ENCODE results near the gene POU2F3. TPM values are rescaled to one million over a fixed set of nuclear protein-coding genes. Genes with fewer than 3 reads are reported as not detected.

The POU2F3 gene
- total RNA-seq: 0.05 TPM in 1 of 2 replicates, not detected in the other

- no peak for DNase-seq (ENCODE audit: low read depth)
These were observed at the start of gene POU2F3 for GRCh38 chr11:120239713-120240640. Gene POU2F3 (plus strand): TSS chr11:120240140. CDS start chr11:120240344, 204 bp downstream.

GRCh38 chr11:120191058-120191457, 48.9 kb upstream of the POU2F3 start:
- DNase-seq (ENCODE audit: low read depth): no peak

- no peak for DNase-seq (ENCODE audit: low read depth)
These were observed 46.9 kb upstream of the POU2F3 start for GRCh38 chr11:120192831-120193625.

GRCh38 chr11:120194166-120194565, 45.8 kb upstream of the POU2F3 start:
- no peak for DNase-seq (ENCODE audit: low read depth)

GRCh38 chr11:120195601-120196320, 44.2 kb upstream of the POU2F3 start:
- DNase-seq (ENCODE audit: low read depth): no peak

- no peak for DNase-seq (ENCODE audit: low read depth)
These were observed 43.1 kb upstream of the POU2F3 start for GRCh38 chr11:120196826-120197225.

GRCh38 chr11:120197251-120197891, 42.6 kb upstream of the POU2F3 start:
- DNase-seq (ENCODE audit: low read depth): no peak

- DNase-seq (ENCODE audit: low read depth): no peak
These were observed 42.0 kb upstream of the POU2F3 start for GRCh38 chr11:120197977-120198376.

GRCh38 chr11:120198403-120198786, 41.5 kb upstream of the POU2F3 start:
- no peak for DNase-seq (ENCODE audit: low read depth)

GRCh38 chr11:120198787-120199469, 41.0 kb upstream of the POU2F3 start:
- DNase-seq (ENCODE audit: low read depth): no peak

- DNase-seq (ENCODE audit: low read depth): no peak
These were observed 40.3 kb upstream of the POU2F3 start for GRCh38 chr11:120199613-120200012.

- no peak for DNase-seq (ENCODE audit: low read depth)
These were observed 39.3 kb upstream of the POU2F3 start for GRCh38 chr11:120200677-120201076.

- DNase-seq (ENCODE audit: low read depth): no peak
These were observed 38.3 kb upstream of the POU2F3 start for GRCh38 chr11:120201653-120202052.

- no peak for DNase-seq (ENCODE audit: low read depth)
These were observed 36.3 kb upstream of the POU2F3 start for GRCh38 chr11:120203626-120204025.

GRCh38 chr11:120205596-120206161, 34.3 kb upstream of the POU2F3 start:
- DNase-seq (ENCODE audit: low read depth): peak; percentile 93

- no peak for DNase-seq (ENCODE audit: low read depth)
These were observed 32.4 kb upstream of the POU2F3 start for GRCh38 chr11:120207512-120207911.

GRCh38 chr11:120208001-120208441, 31.9 kb upstream of the POU2F3 start:
- no peak for DNase-seq (ENCODE audit: low read depth)

- peak; percentile 80 for DNase-seq (ENCODE audit: low read depth)
These were observed 31.2 kb upstream of the POU2F3 start for GRCh38 chr11:120208777-120209176.

- DNase-seq (ENCODE audit: low read depth): no peak
These were observed 30.0 kb upstream of the POU2F3 start for GRCh38 chr11:120209746-120210625.
